ENCODE results near the gene PPM1J.

Gene PPM1J

GRCh38 chr1:112695276-112695675 lies 19.9 kb downstream of the PPM1J start:
- DNase-seq (ENCODE audit: low spot score), result no peak
- in situ Hi-C loops (cut with MboI; ENCODE audit: low sequenced_read_pairs, unreplicated experiment), result no loop called here
- no peak for TF ChIP-seq CTCF (IDR thresholded peaks at IDR 0.05; ENCODE audit: borderline replicate concordance, control extremely low read depth, extremely low read depth, insufficient read depth, missing control alignments)

GRCh38 chr1:112694363-112694929 lies 20.7 kb downstream of the PPM1J start:
- no peak for DNase-seq (ENCODE audit: low spot score)
- no peak for TF ChIP-seq CTCF (IDR thresholded peaks at IDR 0.05; ENCODE audit: borderline replicate concordance, control extremely low read depth, extremely low read depth, insufficient read depth, missing control alignments)
- in situ Hi-C loops (cut with MboI; ENCODE audit: low sequenced_read_pairs, unreplicated experiment), result no loop called here

GRCh38 chr1:112693821-112694220 lies 21.3 kb downstream of the PPM1J start:
- in situ Hi-C loops (cut with MboI; ENCODE audit: low sequenced_read_pairs, unreplicated experiment), result no loop called here
- no peak for TF ChIP-seq CTCF (IDR thresholded peaks at IDR 0.05; ENCODE audit: borderline replicate concordance, control extremely low read depth, extremely low read depth, insufficient read depth, missing control alignments)
- DNase-seq (ENCODE audit: low spot score), result no peak

- in situ Hi-C loops (cut with MboI; ENCODE audit: low sequenced_read_pairs, unreplicated experiment), result no loop called here
- no peak for DNase-seq (ENCODE audit: low spot score)
- TF ChIP-seq CTCF (IDR thresholded peaks at IDR 0.05; ENCODE audit: borderline replicate concordance, control extremely low read depth, extremely low read depth, insufficient read depth, missing control alignments), result no peak
Measured at GRCh38 chr1:112692681-112693080, 22.5 kb downstream of the PPM1J start.

- TF ChIP-seq CTCF (IDR thresholded peaks at IDR 0.05; ENCODE audit: borderline replicate concordance, control extremely low read depth, extremely low read depth, insufficient read depth, missing control alignments), result no peak
- in situ Hi-C loops (cut with MboI; ENCODE audit: low sequenced_read_pairs, unreplicated experiment), result no loop called here
- DNase-seq (ENCODE audit: low spot score), result no peak
Measured at GRCh38 chr1:112689842-112690237, 25.3 kb downstream of the PPM1J start.

GRCh38 chr1:112689196-112689841 lies 25.8 kb downstream of the PPM1J start:
- in situ Hi-C loops (cut with MboI; ENCODE audit: low sequenced_read_pairs, unreplicated experiment), result no loop called here
- no peak for DNase-seq (ENCODE audit: low spot score)
- no peak for TF ChIP-seq CTCF (IDR thresholded peaks at IDR 0.05; ENCODE audit: borderline replicate concordance, control extremely low read depth, extremely low read depth, insufficient read depth, missing control alignments)
